NCI-H510A (cell line): Measurements from ENCODE around the gene DBH.
"Not testable (repeated sequence)": the region's sequence is repeated elsewhere in the genome, so short reads cannot be mapped to it uniquely, and the experiment has no call there.

Source experiments
- DNase-seq: peaks from one replicate; lab custom pipeline; 2025; lab: John Stamatoyannopoulos, UW

DBH gene

DNA sequence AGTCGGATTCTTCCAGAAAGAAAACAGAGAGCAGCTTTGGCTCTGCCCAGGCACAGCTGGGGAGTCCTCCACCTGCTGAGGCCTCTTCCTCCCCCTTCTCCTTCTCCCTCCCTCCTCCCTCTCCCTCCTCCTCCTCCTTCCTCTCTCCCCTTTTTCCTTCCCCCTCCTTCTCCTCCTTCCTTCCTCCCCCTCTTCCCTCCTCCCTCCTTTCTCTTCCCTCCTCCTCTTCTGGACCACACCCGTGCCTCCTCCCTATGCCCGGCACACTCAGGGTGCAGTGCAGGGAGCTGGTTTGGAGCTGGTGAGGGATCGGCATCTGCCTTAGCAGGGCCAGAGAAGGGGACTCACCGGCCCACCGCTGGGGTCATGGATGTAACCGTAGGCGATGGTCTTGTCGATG is 30.2 kb downstream of the DBH start:
- DNase-seq: no peak

DNA sequence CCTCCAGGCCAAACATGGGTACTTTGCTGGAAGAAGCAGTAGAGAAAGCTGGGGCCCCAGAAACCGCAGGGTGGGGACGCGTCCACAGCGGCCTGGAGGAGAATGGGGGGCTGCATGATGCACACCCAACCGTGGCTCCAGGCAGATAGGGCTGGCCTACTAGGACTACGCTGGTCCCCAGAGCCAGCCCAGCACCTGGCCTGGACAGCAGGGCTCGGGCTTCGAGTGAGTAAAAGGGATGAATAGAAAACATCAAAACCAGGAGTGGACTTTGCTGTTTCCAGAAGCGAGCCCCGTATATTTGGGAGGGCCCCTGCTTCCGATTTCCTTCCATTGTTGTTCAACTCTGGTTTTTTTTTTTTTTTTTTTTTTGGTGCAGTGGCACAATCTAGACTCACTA is 30.7 kb downstream of the DBH start:
- no peak for DNase-seq

DNA sequence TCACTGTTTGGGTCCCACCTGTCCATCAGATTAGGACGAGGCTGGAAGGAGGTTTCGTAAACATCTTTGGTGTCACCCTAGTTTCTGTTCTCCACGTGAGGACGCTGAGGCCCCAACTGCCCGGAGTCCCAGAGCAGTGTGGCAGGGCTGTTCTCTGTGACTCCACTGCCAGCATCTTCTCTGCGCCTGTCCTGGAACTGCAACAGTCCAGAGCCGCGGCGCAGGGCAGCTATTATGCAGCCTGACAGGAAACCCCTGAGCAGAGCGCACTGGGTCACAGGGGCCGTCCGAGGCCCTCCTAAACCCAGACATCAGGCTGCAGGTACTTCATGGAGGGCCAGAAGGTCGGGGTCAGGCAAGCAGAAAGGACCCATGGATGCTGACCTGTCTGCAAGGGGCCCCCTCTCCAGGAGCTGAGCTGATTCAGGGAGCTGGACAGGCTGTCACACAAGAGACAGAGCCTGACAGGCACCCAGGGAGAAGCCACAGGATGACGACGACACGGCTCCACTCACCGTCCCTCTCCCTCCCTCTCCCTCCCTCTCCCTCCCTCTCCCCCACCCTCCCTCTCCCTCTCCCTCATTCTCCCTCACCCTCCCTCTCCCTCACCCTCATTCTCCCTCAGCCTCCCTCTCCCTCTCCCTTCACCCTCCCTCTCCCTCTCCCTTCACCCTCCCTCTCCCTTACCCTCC is 31.7 kb downstream of the DBH start:
- DNase-seq: no peak

DNA sequence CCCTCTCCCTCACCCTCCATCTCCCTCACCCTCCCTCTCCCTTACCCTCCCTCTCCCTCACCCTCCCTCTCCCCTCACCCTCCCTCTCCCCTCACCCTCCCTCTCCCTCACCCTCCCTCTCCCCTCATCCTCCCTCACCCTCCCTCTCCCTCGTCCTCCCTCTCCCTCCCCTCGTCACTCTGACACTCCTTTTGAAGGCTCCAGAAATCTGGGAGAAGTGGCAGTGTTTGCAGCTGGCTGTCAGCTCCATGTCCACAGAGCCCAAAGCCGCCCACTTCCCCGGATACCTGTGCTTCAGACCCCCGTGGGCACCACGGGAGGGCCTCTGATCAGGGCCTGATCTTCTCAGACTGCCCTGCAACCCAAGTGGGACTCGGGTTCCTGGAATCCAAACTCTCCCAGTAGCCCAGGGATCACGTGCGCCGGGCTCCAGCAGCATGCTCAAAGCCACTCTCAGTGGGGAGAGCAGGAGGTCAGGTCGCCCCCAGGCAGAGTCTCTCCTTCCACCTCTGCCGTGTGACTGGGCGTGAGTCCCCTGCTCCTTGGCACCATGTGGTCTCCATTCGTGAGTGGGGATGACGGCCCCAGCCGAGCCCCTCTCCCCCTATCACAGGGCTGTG is 33.1 kb downstream of the DBH start:
- no peak for DNase-seq

DNA sequence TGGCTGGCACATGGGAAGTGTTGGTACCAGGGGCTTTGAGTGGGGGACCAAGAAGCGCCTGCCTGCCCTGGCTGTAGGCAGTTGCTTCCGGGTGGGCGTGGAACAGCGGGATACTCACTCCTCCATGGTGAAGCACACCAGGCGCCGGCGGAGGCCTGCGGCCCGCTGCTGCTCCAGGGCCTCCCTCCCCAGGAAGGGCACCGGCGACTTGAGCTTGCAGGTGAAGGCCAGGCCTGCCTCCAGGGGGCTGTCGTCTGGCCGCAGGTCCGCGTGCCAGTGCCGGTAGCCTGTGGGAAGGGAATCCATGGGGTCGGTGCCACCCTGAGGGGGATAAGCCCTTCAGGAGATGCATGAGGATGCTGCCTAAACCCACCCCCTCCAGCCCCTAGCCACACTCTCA is 34.3 kb downstream of the DBH start:
- DNase-seq: no peak

DNA sequence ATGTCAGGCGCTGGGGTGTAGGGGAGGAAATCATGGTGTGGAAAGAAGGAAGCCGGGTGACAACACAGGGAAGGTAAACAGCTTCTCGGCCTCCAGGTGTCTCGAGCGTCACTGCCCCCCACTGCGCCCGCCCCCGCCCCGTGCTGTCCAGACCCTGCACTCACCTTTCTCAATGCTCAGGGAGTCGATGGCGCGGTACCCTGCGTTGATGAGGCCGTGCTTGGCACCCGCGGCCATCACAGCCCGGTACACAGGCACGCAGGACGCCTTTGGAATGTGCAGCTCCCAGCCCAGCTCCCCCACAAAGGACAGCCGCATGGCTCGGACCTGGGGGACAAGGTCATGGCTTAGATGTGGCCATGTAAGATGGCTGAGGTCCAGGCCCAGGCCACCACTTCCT is 35.2 kb downstream of the DBH start:
- DNase-seq: no peak

DNA sequence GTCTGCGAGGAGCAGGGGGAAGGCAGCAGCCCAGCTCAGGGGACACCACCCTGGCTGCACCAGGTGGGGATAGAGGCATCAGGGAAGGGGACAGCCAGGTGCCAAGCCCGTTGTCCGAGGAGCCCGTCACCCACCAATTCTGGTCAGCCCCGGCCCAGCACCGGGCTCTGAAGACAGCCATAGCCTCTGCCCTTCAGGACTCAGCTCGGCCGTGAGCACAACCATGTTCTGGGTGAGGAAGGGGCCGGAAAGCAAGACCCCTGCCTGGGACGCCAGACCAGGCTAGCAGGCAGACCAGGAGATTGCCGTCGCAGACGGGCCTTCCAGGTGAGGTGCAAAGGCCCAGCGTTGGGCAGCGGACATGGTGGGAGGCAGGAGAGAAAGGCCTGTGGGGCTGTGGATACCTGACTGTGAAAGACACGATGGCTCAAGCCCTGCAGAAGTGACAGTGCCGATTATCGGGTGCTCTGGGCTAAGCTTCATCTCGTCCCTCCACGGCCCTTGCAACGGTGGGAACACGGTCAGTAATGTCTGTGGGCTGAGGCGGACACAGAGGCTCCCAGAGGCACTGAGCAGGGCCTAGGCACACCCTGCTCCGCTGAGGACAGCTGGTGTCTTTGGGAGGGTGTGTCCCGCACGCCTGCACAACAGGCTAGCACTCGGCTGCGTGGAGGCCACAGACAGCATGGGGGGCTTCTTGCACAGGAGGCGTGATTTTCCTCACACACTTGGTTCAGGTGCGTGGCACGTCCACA is 36.5 kb downstream of the DBH start:
- no peak for DNase-seq

DNA sequence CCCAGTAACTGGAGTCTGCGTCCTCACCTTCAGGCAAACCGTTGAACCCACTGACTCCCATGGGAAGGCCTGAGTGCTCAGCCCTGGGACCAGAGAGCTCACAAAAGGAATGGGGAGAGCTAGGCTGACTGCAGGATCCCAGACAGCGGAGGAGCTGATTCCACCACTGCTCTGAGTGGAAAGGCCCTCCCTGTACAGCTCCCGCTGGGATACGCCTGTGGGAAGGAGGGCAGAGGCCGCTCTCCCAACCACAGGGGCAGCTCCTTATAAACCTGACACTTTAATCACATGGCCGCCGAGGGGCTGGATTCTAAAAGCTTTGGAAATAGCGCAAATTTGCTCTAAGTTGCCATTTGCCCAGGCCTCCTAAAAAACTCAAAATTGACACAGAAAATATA is 37.1 kb downstream of the DBH start:
- no peak for DNase-seq

DNA sequence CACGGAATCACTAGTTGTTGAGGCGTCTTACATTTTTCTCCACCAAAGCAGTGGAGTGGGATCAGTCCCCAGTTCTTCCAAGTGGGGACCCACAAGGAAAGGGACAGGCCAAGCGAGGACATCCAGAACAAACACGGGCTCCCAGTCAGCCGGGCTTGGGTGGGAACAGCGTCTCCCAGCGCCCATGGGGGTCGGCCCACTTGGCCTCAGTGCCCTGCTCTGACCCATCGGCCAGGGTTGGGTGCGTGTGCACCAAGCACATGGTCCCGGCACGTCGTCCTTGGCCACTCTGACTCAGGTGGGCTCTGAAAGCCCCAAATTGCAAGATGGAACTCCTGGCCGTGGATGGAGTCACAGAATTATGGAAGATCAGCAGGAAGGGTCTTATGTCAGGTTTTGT is 37.9 kb downstream of the DBH start:
- no peak for DNase-seq

DNA sequence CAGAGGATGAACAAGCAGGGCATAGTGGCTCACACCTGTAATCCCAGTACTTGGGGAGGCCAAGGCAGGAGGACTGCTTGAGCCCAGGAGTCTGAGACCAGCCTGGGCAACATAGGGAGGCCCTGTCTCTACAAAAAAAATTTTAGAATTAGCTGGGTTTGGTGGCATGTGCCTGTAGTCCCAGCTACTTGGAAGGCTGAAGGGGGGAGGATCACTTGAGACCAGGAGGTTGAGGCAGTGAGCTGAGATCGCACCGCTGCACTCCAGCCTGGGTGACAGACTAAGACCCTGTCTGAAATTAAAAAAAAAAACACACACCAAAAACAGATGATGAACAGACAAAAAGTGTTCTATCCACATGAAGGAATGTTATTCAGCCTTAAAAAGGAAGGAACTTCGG is 39.6 kb downstream of the DBH start:
- DNase-seq: not testable (repeated sequence)

DNA sequence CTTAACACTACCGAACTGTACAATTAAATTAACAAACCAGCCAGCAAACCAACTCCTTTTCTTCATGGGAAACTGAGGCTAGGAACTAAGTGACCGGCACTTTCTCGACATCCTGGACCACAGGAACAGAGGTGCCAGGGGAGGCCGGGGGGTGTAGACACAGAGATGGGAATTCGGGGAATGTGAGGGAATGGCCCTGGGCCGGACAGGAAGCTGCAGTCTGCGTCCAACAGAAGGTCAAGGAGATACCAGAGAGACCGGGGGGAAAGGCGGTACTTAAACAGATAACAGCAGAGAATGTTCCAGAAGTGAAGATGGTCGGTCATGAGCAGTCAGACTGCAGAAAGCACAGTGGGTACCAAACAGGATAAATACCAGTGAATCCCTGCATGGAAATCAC is 40.3 kb downstream of the DBH start:
- no peak for DNase-seq

DNA sequence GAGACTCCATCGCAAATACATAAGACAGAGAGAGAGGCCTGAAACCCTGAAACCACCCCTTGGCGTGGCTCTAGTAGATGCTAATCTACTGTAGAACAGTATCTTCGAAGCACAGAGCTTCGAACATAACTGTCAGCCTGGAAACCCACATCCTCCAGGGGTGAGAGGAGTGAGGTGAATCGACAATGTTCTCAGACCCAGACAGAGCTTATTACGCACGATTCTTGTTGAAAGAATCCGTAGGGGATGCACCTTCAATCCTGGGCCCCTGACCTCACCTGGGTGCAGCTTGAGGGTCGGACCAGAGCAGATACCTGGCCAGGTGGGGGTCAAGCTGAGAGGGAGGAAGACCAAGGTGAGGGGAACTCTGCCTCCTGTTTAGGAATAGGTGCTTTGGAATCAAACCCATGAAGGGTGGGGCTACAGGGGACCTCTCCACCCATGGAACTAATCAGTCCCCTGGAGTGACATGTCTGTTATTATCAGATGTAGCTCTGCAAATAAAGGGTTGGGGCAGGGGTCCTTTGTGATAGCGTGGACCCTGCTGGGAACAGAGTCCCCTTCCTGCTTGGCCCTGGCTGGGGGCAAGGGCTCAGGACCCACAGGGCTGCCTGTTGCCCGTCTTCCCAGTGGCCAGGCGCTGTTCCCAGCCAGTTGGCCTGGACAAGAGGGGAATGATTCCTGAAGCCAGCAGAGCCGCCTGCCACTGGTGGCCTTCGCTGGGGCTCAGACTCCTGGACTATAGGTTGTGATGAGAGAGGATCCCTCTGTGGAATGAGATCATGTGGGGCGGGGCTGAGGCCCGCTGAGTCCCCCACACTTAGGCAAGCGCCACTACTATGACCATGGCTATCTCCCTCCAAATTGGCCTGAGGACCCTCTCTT is 41.2 kb downstream of the DBH start:
- no peak for DNase-seq

DNA sequence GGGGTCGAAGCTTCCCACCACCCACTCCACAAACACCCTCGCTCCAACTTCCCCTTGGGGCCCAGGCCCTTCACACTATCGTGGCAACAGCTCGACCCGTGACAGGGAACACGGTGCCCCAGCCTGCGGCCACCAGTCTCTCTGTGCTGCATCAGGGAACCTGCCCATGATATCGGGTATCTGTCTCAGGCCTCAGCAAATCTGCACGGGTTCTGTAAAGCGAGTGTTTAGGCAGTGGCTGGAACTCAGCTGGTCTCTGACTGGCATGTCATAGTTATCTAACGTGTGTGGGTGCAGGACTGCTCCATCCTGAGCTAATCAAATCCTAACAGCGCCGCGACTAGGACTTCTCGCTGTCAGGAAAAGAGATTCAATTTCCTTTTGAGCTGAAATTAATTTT is 42.9 kb downstream of the DBH start:
- DNase-seq: no peak

DNA sequence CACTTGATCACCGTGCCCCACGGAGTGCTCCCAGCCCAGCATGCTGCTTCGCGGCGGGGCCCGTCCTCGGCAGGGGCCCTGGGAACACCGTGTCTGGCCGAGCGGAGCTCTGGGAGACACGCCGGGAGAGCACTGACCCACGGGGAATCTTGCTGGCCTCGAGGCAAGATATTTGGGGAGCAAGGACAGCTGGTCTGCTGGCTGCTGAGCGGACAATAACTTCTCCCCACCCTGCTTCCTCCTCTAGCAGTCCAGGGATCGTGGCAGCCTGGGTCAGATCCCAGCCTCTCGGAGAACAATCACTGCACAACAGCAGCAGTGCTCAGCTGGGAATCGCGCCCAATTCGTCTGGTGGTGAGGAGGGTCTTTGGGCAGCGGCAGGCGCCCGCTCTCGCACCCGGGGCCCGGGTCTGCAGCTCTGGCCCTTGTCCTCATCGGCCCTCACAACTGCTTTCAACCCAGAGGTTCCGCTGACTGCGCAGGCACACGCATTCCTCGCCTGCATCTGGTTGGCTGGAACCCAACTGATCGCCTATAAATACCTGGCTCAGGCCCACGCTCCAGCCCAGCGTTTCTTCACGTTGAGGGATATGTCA is 43.4 kb downstream of the DBH start:
- no peak for DNase-seq

DNA sequence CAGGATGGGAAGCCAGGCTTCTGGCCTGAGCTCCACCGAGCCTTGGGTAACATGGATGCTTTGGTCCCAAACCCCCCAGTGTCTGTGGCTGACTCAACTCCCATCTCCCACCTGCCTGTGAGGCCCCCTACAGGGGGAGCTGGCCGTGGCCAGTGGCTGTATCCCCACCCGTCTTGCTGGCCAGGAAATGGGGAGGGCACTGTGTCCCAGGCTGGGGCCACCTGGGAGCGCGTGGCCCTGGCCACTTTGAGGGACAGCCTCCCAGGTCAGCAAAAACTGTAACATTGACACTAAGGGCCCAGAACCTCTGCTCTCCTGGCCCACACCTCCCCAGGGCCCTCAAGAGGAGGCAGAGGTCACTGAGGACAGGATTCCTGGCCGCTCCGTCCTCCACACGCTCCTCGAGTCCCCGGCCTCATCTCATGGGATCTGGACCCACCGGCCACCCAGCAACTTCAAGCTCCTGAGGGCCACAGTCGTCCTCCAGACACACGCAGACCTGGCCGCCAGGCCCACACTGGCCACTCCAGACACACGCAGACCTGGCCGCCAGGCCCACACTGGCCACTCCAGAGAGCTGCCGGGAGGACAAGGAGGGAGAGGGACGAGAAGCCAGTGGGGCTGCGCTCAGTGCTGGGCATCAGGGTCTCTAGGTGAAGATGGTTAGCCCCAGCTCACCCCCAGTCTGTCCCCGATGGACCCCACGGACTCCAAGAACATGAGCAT is 44.2 kb downstream of the DBH start:
- no peak for DNase-seq

DNA sequence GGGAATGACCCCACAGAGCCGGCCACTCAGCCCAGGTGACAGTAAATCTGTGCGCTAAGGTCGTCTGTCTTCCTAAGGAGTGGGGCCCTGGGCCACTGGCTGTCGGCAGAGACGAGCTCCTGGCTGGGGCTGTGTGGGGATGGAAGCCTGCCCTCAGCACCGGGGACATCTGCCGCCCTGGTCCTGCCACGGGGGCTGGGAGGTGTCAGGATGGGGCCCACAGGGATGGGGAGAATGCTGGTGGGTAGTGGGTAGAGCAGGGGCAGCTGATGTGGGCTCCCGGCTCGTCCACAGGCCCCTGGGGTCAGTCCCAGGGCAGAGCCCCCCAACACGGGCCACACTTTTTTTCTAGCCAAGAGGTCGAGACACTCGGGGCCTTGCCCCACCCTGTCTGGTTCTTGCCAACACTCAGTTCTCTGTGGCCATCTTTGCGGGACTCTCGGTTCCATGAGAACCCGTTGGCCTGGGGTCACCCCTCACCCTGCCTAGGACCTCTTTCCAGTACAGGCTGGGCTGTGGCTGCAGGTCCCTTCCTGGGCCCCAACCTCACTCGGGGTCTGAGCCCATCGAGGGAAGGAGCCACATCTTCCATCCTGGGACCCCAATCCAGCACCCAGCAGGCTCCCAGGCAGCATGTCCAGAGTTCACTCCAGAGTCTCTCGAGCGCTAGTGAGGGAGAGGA is 45.0 kb downstream of the DBH start:
- DNase-seq: no peak

DNA sequence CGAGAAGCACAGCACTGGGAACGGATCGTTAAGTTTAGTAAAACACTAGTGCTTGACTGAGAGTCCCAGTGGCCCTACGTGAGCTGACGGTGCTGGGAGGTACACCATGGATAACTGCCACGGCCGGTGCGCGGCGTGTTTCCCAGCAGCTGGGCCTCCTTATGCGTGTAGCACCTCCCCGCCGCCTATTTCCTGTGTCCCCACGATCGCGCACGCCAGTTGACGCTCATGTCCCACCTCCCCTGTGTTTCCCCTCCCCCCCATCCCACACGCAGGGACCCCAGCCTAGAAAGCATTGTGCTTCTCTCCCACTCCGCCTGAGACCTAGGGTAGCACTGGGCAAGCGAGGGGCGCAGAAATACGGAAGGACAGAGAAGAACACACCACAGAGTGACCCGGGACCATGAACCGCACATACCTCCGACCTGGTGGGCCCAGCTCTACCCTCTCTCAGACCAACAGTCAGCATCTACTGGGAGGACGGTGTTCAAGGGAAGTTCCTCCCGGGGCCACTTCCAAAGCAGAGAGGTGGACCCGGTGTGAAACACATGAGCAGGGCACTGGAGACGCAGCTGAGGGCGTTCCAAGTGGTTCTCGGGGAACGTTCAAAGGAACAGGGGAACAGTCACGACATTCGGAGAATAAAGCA is 45.6 kb downstream of the DBH start:
- DNase-seq: no peak

DNA sequence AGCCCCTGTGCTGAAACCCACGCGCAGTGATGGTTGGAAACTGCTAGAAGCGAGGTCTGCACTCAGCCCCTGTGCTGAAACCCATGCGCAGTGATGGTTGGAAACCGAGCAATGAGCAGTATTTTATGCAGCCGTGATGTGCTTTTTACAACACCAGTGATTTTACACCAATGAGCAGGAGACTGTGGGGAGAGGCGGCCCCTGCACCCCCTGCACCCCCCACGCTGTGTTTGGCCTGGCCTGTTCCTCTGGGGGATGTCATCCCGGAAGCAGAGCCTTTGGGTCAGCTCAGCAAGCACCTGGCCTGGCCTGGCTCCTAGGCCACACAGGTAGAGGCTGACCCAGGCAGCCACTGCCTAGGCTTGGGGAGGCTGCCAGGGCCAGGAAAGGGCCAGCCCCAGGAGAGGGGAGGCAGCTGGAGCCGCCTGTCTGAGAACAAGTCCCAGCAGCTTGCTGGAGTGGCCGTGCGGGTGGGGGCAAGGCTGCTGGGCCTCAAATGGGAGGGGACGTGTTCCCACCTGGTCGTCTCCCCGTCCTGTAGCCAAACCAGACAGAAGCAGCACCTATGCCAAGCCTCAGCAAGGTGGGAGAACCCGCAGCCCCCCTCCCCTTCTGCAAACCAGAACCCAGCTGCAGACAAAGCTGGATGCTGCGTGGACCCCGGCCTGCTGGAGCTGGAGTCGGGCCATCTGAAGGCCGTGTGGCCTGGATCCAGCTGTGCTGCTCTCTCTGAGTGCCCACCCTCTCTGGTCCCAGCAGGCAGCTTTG is 46.8 kb downstream of the DBH start:
- DNase-seq: no peak

DNA sequence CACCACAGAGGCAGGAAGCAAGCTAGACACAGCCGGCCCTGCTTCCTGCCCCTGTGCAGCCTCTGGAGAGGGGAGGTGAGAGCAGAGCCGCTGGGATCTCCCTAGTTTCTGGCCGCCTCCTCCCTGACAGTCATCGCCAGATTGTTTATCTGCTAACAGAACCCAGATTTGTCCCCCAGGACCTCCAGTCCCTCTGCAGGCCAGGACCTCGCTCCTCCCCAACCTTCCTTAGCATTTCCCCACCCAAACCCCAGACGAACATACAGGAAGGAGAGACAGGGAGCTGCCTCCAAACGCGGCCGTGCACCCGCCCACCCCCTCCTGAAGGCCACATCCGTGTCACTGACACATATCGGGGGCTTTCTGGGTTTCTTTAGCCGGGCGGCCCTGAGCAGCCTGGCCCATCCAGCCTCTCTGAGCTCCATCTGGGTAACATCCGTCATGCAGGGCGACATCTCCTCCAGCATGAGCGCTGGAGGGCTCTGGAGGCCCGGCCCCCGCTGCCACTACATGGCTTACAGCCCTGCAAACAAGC is 47.5 kb downstream of the DBH start:
- no peak for DNase-seq
